HG03354 (cell line): ENCODE data around the gene SLC22A5.
A peak's percentile ranks its signal among the peaks of the same experiment; 100 is the strongest.
"Not testable (repeated sequence)": the region's sequence is repeated elsewhere in the genome, so short reads cannot be mapped to it uniquely, and the experiment has no call there.

Experiments used
- ATAC-seq: cut with Tn5 transposase; IDR thresholded peaks from one replicate; pipeline ENCODE4 v1.9.1; 2021; ENCODE audit warnings: mild to moderate bottlenecking; ENCODE audit not compliant: unreplicated experiment, poor library complexity, severe bottlenecking

SLC22A5 gene

DNA sequence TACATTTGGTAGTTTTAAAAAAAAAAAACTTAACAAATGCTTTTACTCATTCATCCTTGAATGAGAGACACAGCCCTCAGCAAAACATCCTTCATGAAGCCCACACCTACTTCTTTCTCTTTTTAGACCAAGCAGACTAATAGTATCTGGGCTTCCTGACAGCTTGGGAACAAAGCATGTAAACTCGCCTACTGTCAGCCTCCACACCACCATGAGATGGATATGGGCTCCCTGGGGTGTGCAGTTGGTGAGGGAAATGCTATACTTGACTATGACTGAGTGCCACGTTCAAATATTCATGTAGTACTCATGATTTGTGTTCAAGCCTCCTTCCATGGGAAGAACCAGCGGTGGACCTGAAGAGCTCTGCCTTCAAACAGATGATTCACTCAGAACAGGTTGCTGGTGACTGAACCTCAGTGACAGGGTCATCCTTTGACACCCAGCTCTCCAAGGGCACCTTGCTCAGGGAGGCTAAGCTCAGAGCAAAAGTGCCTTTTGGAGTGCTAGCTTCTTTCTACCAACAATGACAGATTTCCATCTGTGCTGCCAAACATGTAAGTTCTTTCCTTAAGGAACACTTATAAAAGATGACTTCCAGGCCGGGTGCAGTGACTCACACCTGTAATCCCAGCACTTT, 36.8 kb downstream of the SLC22A5 start:
- no peak for ATAC-seq

DNA sequence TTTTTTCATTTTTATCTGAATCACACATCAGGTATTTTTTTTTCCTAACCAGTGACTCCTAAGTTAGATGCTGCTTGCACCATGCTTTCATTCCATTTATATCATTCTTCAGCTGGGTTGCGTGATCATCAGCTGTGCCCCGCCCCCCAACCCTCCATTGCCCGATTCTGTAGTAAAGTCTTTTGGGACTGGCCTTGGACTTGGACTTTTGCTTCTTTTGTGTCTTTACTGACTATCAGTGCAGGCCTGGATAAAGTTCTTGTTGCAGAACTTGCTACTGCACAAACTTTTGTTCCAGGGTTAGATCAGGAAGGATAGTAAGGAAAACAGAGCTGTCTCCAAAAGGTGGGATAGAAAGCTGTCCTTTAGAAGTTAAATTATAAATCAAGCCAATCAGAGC, 38.5 kb downstream of the SLC22A5 start:
- ATAC-seq: no peak

GRCh38 chr5:132408456-132408855, 38.9 kb downstream of the SLC22A5 start:
- no peak for ATAC-seq

DNA sequence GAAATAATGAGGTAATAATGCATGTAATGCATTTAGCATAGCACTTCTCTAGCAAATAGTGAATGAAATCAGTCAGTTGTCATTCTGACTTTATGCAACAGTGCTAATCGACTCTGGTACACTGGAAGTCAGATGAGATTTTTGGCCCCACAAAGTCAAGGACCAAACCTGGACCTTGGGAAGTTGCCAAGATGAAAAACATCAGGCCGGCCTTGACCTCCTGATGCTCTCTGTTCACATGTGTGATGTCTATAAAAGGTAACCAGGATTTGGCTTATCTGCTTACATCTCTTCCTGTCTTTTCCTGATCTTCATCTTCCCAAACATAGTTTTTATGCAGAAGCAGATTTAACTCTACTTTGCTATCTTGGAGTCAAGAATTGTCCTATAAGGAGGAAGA, 39.5 kb downstream of the SLC22A5 start:
- no peak for ATAC-seq

DNA sequence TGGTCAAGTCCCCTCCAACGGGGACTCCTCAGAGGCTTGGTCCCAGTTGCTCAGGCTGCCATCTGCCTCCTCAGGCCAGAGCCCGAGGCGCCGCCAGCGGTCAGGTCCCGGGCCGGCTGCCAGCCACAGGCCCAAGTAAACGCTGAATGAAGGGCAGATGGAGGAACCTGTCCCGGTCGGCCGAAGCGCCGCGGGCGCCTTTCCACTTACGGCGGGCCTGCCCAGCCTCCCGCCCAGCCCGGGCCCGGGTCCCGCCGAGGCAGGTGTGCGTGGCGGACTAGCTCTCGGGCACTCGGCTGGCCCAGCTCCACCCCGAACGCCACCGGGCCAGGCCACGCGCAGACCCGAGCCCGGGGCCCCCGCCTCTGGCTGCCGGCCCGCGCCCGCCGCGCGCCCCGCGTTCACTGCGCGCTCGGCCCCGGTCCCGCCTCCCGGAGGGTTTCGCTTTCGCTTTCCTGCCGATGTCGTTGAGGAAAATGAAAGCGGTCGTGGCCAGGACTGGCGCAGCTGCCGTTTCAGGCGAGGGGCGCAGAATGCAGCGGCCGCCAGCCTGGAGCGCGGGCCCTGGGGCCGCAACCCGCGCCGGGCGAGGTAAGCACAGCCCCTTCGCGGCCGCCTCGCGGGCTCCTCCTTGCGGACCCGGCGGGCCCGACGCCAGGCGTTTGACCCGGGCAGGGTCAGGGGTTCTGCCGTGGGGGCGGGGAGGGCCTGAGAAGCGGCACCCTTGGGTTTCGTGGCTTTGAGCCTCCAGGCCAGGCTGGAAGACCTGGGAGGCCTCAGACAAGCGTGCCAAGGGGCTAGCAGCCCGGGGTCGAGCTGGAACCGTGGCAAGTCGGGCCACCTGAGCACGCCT, 41.2 kb downstream of the SLC22A5 start:
- peak; percentile 77 for ATAC-seq

DNA sequence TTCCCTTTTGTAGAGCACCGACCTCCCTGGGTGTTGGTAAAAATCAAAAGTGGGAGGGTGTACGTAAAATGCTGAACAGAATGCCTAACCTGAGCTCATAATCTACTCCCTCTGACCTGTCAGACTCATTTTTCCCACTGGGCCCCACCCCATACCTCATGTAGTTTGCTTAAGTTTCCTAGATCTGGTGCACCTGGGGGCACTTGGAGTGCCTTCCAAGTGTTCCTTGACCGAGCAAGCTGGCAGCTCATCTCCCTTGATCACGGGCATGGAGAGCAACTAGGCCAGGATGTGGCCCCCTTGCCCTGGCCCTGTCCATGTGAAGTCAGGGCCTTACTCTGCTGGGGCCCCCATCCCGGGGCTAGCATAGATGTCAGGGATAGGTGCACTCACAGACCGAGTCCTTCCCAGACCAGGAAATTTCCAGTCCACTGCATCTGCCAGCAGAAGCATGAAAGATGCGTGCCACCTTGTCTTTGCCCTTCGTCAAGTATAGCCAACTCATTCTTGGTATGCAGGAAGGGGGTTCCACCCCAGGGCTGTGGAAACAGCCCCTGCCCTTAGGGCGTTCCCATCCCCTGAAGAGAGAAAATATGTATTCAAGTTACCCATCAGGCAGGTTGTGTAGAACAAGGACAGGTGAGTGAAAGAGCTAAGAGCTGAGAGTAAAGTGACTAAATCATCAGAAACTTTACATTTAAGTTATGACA, 41.9 kb downstream of the SLC22A5 start:
- ATAC-seq: no peak

DNA sequence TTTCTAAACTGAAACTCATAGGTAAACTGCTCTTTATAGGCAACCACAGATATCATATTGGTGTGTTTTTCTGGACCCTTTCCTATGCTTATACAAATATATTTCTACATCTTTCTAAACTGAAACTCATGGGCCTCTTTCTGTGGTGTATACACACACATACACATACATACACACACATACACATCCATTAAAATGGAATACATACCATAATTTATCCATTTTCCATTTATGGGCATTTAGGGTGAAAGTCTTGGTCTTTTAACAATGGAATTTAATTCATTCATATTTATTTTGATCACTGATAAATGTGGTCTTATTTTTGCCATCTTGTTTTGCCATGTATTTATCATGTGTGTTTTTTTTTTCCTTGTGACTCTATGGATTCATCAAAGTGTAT, 44.1 kb downstream of the SLC22A5 start:
- ATAC-seq: no peak

GRCh38 chr5:132414634-132415378, 45.3 kb downstream of the SLC22A5 start:
- no peak for ATAC-seq

GRCh38 chr5:132415516-132415915, 46.0 kb downstream of the SLC22A5 start:
- not testable (repeated sequence) for ATAC-seq

- no peak for ATAC-seq
Measured at GRCh38 chr5:132416306-132417009, 46.9 kb downstream of the SLC22A5 start.

- ATAC-seq: no peak
Measured at GRCh38 chr5:132417010-132417439, 47.5 kb downstream of the SLC22A5 start.

DNA sequence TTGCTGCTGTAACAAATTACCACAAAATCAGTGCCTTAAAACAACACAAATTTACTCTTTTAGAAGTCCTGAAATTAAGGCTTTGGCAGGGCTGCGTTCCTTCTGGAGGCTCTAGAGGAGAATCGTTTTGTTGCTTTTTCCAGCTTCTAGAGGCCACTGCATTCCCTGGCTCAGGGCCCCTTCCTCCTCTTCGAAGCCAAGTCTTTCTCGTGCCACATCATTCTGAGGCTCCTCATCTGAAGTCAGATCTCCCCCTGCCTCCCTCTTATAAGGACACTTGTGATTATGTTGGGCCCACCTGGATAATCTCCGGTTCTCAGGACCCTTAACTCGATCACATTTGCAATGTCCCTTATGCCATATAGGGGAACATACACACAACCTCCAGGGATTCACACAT, 48.0 kb downstream of the SLC22A5 start:
- no peak for ATAC-seq

GRCh38 chr5:132417889-132418485, 48.5 kb downstream of the SLC22A5 start:
- no peak for ATAC-seq

GRCh38 chr5:132418881-132419280, 49.4 kb downstream of the SLC22A5 start:
- no peak for ATAC-seq

DNA sequence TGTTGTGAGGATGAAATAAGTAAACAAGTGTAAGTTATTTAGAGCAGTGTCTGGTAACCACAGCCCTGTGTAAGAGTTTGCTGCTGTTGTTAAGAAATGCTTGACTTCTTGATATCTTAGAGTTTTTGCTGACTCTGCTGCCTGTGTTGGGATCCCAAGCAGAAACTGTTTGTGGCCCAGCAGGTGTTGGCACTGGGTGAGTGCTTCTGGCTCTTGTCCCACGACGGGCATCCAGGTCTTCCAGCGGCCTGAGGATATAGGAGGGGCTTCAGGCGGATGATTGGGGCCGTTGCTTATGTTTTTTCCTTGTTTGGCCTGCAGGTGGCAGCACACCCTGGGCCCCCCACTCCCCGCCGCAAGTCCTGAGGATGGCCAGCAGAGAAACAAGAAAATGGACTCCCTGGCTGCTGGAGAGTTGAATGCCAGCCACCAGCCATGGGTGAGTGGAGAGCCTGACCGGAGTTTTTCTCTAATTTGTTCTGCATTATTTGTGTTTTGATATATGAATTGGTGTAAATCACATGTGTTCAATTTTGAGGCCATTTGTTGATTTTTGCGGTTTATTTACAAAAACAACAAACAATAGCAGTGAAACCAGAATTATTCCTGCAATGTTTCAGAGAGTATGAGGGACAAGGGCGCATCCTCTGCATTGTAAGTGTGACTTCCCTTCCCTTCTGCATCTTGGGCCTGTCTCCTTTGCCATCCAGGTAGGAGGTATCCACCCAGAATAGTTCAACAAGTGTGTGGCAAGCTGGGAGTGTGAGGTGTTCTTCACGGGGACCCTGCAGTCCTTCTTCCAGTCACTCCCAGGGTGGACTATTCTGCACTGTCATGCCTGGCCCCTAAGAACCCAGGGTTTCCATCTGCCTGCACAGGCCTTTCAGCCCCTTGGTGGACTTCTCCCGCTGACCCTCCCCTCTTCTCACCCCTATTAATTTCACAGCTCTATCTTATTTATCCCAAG, 50.3 kb downstream of the SLC22A5 start:
- ATAC-seq: peak; percentile 32

DNA sequence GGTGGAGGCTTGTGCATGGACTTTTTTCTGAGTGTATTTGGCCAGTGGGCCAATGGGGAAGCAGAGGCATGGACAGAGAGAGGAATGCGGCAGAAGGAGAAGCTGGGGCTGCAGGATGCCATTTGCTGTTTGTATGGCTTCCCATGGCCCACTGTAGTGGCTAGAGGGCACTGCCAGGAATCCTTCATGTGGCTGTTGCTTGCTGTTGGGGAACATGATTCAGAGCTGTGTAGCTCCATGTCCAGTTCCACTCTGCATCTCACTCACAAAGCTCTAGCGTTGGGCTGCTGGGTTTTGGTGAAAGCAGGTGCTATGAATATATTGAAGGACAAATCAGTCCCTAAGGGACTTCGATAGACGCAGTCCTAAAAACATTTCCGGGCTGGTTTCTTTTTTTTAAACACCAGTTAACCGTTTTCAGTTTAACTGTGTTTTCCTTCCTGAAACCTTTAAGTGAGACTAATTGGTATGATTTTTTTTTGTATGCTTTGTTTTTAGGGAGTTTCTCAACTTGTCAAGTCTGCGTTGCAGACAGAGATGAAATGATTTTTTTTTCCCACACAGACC, 51.3 kb downstream of the SLC22A5 start:
- ATAC-seq: peak; percentile 47

GRCh38 chr5:132421462-132421861, 52.0 kb downstream of the SLC22A5 start:
- ATAC-seq: no peak
